ENCODE results near the gene GP5. TPM values are rescaled to one million over a fixed set of nuclear protein-coding genes. Genes with fewer than 3 reads are reported as not detected.

GP5 gene
- total RNA-seq, 1 experiment from 2014 or later: 0.15 TPM

DNA sequence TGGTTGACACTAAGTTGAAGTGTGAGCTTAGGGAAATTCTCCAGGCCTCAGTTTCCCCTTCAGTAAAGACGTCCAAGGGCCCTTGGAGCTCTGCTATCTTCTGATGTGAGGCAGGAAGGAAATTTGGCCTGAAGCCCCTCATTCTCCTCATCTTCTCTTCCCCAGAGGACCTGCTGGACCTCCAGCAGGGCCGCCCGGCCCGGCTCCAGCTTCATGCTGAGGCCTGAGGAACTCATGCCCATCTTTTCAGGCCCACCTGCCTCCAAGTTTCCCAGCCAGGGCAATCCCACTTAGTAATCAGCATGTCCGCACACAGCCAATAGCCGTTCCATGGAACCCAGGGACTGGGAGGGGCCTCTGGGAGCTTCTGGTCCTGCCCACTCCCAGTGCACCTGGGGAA is 33.5 kb downstream of the GP5 start:
- no TSS peak for BruUV-seq (replicated peaks)
- Histone ChIP-seq H3K9me2 (ENCODE audit: insufficient read depth) (no peaks in the 10 kb centered on the region), H3K9ac (ENCODE audit: low read length) (no peak overlapping the region), H3K27ac (ENCODE audit: low read depth, low read length) (no peak overlapping the region), H3K9me3 (ENCODE audit: control insufficient read depth in 1 of 2, insufficient read depth in 1 of 2, low read depth in 1 of 2, low read length in 2 of 2) (no peaks in the 10 kb centered on the region), H3K79me2 (ENCODE audit: insufficient read depth, low read length) (no peaks in the 10 kb centered on the region), H3K4me2 (ENCODE audit: low read length) (no peak overlapping the region), H3K4me3 (replicated peaks in 1 of 2; ENCODE audit: low read depth in 1 of 2, low read length in 2 of 2) (no peak overlapping the region), H3K27me3 (ENCODE audit: insufficient read depth, low read length) (peaks cover 4% of the 10 kb centered on the region; the same call in 1 of the 2 replicates), H3K36me3 (ENCODE audit: control insufficient read depth in 1 of 2, insufficient read depth in 2 of 2, low read length in 2 of 2) (no peaks in the 10 kb centered on the region), H4K20me1 (ENCODE audit: insufficient read depth) (no peaks in the 10 kb centered on the region), H2AFZ (ENCODE audit: low read depth, low read length, poor library complexity, severe bottlenecking) (no peak overlapping the region), H3K4me1 (ENCODE audit: control insufficient read depth in 1 of 2, insufficient read depth in 2 of 2, low read length in 2 of 2) (peaks cover 0 to 8% of the 10 kb centered on the region in 2 experiments; a peak in 1 of 4 replicates)
- intact Hi-C loops (cut with micrococcal nuclease): no loop called here
- TF ChIP-seq TCF7L2 (IDR thresholded peaks at IDR 0.05; ENCODE audit: borderline replicate concordance, extremely low read depth, insufficient read depth, insufficient read length) (no peak), POLR2A (IDR thresholded peaks at IDR 0.05; ENCODE audit: borderline replicate concordance, extremely low read depth, insufficient read depth, insufficient read length) (no peak), FOSL1 (IDR thresholded peaks at IDR 0.05; ENCODE audit: low read depth) (no peak), SRF (IDR thresholded peaks at IDR 0.05; ENCODE audit: low read depth) (no peak)
- TF ChIP-seq, protein P1, sequence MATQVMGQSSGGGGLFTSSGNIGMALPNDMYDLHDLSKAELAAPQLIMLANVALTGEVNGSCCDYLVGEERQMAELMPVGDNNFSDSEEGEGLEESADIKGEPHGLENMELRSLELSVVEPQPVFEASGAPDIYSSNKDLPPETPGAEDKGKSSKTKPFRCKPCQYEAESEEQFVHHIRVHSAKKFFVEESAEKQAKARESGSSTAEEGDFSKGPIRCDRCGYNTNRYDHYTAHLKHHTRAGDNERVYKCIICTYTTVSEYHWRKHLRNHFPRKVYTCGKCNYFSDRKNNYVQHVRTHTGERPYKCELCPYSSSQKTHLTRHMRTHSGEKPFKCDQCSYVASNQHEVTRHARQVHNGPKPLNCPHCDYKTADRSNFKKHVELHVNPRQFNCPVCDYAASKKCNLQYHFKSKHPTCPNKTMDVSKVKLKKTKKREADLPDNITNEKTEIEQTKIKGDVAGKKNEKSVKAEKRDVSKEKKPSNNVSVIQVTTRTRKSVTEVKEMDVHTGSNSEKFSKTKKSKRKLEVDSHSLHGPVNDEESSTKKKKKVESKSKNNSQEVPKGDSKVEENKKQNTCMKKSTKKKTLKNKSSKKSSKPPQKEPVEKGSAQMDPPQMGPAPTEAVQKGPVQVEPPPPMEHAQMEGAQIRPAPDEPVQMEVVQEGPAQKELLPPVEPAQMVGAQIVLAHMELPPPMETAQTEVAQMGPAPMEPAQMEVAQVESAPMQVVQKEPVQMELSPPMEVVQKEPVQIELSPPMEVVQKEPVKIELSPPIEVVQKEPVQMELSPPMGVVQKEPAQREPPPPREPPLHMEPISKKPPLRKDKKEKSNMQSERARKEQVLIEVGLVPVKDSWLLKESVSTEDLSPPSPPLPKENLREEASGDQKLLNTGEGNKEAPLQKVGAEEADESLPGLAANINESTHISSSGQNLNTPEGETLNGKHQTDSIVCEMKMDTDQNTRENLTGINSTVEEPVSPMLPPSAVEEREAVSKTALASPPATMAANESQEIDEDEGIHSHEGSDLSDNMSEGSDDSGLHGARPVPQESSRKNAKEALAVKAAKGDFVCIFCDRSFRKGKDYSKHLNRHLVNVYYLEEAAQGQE (IDR thresholded peaks at IDR 0.05; ENCODE audit: low read depth): no peak
- TF ChIP-seq, protein P2, sequence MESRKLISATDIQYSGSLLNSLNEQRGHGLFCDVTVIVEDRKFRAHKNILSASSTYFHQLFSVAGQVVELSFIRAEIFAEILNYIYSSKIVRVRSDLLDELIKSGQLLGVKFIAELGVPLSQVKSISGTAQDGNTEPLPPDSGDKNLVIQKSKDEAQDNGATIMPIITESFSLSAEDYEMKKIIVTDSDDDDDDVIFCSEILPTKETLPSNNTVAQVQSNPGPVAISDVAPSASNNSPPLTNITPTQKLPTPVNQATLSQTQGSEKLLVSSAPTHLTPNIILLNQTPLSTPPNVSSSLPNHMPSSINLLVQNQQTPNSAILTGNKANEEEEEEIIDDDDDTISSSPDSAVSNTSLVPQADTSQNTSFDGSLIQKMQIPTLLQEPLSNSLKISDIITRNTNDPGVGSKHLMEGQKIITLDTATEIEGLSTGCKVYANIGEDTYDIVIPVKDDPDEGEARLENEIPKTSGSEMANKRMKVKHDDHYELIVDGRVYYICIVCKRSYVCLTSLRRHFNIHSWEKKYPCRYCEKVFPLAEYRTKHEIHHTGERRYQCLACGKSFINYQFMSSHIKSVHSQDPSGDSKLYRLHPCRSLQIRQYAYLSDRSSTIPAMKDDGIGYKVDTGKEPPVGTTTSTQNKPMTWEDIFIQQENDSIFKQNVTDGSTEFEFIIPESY (IDR thresholded peaks at IDR 0.05; ENCODE audit: extremely low read depth, insufficient replicate concordance, low read length): no peak
- ChIA-PET POLR2A (interaction anchor here (0.7 kb wide), 1 partner anchor 216 kb away, joined by 4 read pairs; no protein-coding TSS in a partner anchor), CTCF (no interaction called here), RAD21 (ENCODE audit: low non-redundant PET in 1 of 2, low total read pairs in 2 of 2, uncharacterized antibody in 2 of 2, unreplicated experiment in 2 of 2) (no interaction called here)
- DNase-seq (ENCODE audit: low read depth, low spot score) (no peak), ATAC-seq (no peak)
